ENCODE data around the gene LMLN.
"Not testable (repeated sequence)": the region's sequence is repeated elsewhere in the genome, so short reads cannot be mapped to it uniquely, and the experiment has no call there.

The LMLN gene

DNA sequence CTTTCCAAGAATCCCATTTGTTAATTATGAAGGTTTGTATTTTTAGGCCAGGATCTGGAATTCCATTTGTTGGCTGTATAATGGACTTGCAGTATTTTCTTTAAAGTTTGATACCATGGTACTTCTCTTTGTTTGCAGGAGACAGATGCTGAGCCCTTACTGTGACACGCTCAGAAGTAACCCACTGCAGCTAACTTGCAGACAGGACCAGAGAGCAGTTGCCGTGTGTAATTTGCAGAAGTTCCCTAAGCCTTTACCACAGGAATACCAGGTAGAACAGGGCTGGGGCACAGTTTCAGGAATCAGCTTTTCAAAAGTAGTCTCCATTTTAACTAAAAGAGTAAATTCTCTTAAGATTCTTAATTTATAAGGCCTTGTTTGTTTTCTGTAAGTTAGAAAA, 59.1 kb downstream of the LMLN start:
- in situ Hi-C loops (cut with MboI; ENCODE audit: low pct_unique_long_range_greater_than_20kb, low sequenced_read_pairs): no loop called here

GRCh38 chr3:198021320-198021719, 61.3 kb downstream of the LMLN start:
- in situ Hi-C loops (cut with MboI; ENCODE audit: low pct_unique_long_range_greater_than_20kb, low sequenced_read_pairs): no loop called here
- no peak for DNase-seq

More for the DNA sequence above, 59.1 kb downstream of the LMLN start:
- DNase-seq: peak; percentile 14

DNA sequence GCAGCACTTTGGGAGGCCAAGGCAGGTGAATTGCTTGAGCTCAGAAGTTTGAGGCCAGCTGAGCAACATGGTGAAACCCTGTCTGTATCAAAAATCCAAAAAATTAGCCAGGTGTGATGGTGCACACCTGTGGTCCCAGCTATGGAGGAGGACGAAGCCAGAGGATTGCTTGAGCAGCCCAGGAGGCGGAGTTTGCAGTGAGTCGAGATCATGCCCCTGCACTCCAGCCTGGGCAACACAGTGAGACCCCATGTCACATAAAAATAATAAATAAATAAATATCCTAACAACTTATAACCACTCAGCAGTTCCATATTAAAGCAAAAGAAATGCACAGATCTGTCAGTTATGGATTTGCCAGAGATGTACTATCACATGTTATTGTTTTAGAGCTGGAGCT, 62.6 kb downstream of the LMLN start:
- in situ Hi-C loops (cut with MboI; ENCODE audit: low pct_unique_long_range_greater_than_20kb, low sequenced_read_pairs): no loop called here
- no peak for DNase-seq

DNA sequence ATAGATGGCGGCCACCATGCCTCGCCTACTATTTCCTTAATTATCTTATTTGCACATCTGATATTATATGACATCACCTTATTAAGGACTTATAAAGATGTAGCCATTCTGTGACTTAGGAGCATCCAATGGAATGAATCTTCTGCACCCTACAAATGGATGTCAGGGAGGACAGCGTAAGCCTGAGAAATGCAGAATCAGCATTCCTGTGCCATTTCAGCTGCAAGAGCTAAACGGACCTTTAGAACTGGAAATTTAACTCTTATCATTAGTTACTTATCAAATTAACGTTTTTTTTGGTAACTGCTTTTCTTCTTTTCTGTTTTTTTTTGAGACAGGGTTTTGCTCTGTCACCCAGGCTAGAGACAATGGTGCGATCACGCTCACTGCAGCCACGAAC, 65.6 kb downstream of the LMLN start:
- DNase-seq: no peak
- in situ Hi-C loops (cut with MboI; ENCODE audit: low pct_unique_long_range_greater_than_20kb, low sequenced_read_pairs): no loop called here

- in situ Hi-C loops (cut with MboI; ENCODE audit: low pct_unique_long_range_greater_than_20kb, low sequenced_read_pairs): no loop called here
- no peak for DNase-seq
Observed at GRCh38 chr3:198026620-198027019, 66.6 kb downstream of the LMLN start.

- no peak for DNase-seq
- in situ Hi-C loops (cut with MboI; ENCODE audit: low pct_unique_long_range_greater_than_20kb, low sequenced_read_pairs): no loop called here
Observed at GRCh38 chr3:198027045-198027798, 67.2 kb downstream of the LMLN start.

GRCh38 chr3:198027799-198028390, 67.9 kb downstream of the LMLN start:
- in situ Hi-C loops (cut with MboI; ENCODE audit: low pct_unique_long_range_greater_than_20kb, low sequenced_read_pairs): no loop called here
- DNase-seq: no peak

DNA sequence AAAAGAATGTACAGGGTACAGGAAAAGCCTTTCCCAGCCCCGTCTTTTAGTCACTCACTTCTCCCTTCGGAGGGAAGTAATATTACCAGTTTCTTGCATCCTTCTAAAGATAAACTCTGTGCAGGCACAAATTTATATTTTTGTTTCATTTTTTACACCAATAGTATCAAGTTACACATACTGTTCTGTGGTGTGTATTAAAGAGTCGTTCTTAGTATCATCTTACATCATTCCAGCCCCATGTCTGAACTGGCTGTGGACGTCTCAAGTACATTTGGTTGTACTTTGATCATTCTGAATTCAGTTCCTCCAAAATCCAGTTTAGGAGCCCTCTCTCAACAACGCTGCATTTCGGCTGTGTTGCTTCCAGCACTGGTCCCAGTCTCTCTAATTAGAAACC, 68.7 kb downstream of the LMLN start:
- no peak for DNase-seq

DNA sequence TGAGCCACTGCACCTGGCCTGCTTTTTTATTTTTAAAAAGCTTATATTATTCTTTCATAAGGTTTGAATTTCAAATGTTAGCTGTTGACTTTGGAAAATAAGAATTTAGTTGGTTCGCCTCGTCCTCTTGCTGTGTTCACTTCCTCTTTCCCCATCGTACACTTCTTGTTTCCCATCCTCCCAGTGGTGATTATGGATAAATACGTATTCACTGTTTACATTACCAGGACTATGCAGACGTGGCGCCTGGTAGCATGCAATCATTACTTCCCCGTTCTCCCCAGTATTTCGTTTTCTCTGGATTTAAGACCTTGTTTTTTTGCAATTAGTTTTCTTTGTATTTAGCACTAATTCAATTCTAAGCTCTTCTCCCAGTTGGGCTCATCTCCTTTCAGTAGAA, 70.1 kb downstream of the LMLN start:
- peak; percentile 63 for DNase-seq
- in situ Hi-C loops (cut with MboI; ENCODE audit: low pct_unique_long_range_greater_than_20kb, low sequenced_read_pairs): no loop called here

More for the DNA sequence above, 68.7 kb downstream of the LMLN start:
- in situ Hi-C loops (cut with MboI; ENCODE audit: low pct_unique_long_range_greater_than_20kb, low sequenced_read_pairs): no loop called here

- no peak for DNase-seq
- in situ Hi-C loops (cut with MboI; ENCODE audit: low pct_unique_long_range_greater_than_20kb, low sequenced_read_pairs): no loop called here
Observed at GRCh38 chr3:198030726-198031125, 70.7 kb downstream of the LMLN start.

DNA sequence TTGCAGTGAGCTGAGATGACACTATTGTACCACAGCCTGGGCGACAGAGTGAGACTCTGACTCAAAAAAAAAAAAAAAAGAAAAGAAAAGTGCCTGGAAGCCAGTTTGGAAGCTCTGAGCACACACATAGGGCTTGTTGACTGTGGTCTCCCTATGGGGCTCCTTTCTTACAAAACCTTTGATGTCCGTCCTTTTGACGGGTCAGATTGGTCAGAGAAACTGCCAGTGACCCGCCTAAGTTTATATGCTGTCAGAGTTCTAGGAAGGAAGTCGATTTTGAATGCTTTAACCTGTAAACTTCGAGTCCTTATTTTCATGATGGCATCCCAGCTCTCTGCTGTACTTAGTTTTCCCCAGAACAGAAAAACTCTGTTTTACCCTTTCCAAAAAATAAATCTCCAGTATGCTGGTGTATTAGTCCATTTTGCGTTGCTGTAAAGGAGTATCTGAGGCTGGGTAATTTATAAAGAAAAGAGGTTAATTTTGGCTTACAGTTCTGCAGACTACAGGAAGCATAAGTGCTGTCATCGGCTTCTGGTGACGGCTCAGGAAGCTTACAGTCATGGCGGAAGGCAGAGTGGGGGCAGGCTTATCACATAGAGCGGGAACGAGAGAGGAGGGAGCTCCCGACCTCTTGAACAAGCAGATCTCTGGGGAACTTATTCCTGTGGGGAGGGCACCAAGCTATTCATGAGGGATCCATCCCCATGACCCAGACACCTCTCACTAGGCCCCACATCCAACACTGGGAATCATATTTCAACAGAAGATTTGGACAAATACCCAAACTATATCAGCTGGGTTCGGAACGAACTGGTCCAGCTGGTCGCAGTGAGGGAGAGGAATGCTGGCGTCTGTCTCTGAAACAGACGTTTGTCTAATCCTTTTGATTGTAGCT, 72.3 kb downstream of the LMLN start:
- DNase-seq: no peak
- in situ Hi-C loops (cut with MboI; ENCODE audit: low pct_unique_long_range_greater_than_20kb, low sequenced_read_pairs): no loop called here

DNA sequence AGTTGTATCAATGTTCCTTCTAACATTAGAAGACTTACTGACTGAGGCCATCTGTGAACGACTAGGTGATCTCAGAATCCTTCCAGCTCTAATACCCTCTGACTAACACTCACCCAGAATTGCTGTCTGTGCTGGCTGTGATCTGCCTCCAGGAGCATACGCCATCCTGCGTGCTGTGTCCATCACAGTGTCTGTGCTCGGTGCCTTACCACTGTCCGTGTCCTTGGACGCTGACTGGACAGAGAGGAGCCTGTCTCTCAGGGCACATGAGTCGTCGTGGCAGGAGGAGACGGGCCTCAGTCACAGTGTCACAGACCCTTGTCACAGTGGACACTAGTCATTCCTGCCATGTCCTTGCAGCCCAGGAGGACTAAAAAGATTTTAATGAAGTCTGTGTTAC, 83.1 kb downstream of the LMLN start:
- in situ Hi-C loops (cut with MboI; ENCODE audit: low pct_unique_long_range_greater_than_20kb, low sequenced_read_pairs): no loop called here
- DNase-seq: no peak

DNA sequence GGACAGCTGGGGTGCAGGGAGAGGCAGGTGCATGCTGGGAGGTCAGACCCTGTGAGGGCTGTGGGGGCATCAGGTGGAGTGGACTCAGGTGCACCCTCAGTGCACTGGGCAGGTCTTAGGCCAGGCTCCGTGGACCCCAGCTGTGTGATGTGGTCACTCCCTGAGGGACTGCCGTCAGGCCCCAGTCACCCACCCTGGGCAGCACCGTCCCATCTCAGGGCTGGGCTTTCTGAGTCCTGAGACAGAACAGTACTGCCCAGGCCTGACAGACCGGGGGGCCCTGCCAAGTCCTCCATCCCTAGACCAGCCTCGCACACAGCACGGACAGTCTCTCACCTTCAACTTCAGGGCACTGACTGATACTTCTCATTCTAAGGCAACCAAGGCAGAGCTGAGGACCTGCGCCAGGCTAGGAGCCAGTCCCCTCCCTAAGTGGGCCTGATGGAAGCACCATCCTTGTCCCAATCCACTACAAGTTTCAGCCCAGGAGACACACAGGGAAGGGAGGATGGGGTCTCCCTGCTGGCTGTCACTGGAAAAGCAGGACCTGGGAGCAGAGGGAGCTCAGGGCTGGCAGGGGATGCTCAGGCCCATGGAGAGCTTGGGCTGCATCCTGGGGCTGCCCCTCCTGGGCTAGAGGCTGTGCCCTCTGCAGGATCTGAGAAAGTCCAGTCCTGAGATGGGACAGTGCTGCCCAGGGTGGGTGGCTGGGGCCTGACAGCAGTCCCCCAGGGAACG, 86.3 kb downstream of the LMLN start:
- in situ Hi-C loops (cut with MboI; ENCODE audit: low pct_unique_long_range_greater_than_20kb, low sequenced_read_pairs): no loop called here
- no peak for DNase-seq

GRCh38 chr3:198048445-198048844, 88.4 kb downstream of the LMLN start:
- no peak for DNase-seq
- in situ Hi-C loops (cut with MboI; ENCODE audit: low pct_unique_long_range_greater_than_20kb, low sequenced_read_pairs): no loop called here

DNA sequence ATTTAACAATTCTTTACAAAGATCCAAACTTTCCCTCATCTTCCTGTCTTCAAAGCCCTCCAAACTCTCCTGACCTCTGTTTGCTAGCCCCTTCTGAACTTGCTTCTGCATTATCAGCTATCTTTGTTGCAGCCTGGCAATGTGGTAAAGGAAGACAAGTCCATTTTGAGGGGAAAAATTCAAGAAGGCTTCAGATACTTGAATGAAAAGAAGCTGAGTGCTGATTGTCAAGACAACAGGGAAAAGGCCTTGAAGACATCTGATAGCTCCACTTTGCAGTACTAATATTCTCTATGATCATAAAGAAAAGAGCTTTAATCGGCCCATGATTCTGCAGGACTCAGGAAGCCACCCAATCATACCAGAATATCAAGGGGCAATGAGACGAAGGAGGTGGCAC, 91.8 kb downstream of the LMLN start:
- in situ Hi-C loops (cut with MboI; ENCODE audit: low pct_unique_long_range_greater_than_20kb, low sequenced_read_pairs): no loop called here
- no peak for DNase-seq

GRCh38 chr3:198053462-198053861, 93.4 kb downstream of the LMLN start:
- in situ Hi-C loops (cut with MboI; ENCODE audit: low pct_unique_long_range_greater_than_20kb, low sequenced_read_pairs); DNase-seq: not testable (repeated sequence)

DNA sequence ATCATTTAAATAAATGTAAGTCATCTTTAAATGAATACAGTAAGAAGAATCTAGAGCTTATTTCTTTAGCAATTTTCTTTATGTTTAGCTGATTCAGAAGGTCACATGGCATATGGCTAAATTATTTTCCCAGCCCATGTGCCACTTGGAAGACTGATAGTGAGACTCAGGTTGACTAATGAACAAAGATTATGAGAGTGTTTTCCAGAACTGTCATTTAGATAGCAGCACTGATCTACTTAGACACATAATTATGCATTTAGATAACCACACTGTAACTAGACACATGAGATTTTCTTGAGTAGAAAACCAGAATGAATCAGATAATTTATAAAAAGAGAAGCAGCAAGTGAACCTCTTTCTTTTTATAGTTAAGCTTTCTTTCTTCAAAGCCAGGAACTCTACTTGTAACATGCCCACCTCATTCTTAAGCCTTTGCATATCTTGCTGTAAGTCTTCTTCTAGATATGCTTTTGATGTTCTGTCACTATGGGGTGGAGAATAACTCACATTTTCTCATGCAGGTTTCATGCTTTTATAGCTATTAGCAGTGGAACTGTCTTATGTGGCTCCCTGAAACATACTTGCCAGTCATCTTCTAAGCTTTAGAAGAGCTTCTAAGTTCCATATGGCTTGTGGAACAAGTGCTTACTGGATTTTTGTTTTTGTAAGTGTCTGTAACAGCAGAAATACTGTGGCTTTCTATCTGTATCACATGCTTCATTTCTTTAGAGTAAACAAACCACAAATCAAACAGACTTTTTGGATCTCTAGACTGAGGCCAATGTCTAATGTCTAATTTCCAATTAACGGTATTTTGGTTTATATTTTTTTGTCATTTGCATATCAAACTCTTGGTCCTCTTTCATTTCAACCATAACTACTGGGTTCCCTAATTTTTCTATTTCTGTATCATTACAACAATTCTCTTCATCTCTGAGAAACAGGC, 101.4 kb downstream of the LMLN start:
- in situ Hi-C loops (cut with MboI; ENCODE audit: low pct_unique_long_range_greater_than_20kb, low sequenced_read_pairs): no loop called here
- no peak for DNase-seq

- in situ Hi-C loops (cut with MboI; ENCODE audit: low pct_unique_long_range_greater_than_20kb, low sequenced_read_pairs): no loop called here
- no peak for DNase-seq
Observed at GRCh38 chr3:198062068-198062465, 102.0 kb downstream of the LMLN start.

Measured in KBM-7 (cell line).